GM12878 (cell line): ENCODE measurements around the gene RUNX3. TPM values are rescaled to one million over a fixed set of nuclear protein-coding genes. Genes with fewer than 3 reads are reported as not detected.
A peak's percentile ranks its signal among the peaks of the same experiment; 100 is the strongest.

Experiments
- BACH1 ChIP-seq: fragments of 450-650 bp; IDR thresholded peaks from 2 replicates; pipeline ENCODE4 v1.6.1; 2017; ENCODE audit warnings: mild to moderate bottlenecking, borderline replicate concordance
- BCL11A ChIP-seq: IDR thresholded peaks from 2 replicates; pipeline ENCODE4 v1.6.1; 2011; ENCODE audit warnings: low read depth, low read length
- CBFB ChIP-seq: IDR thresholded peaks from 2 replicates; pipeline ENCODE4 v1.6.1; 2016; ENCODE audit warnings: antibody characterized with exemption, low read depth
- ETV6 ChIP-seq, 2 experiments: fragments of 450-650 bp in 1 of 2; IDR thresholded peaks in 1 of 2; conservative IDR thresholded peaks in 1 of 2; 2 replicates each; pipeline ENCODE4 v1.6.1; 2014; ENCODE audit warnings: antibody characterized with exemption in 1 of 2, borderline replicate concordance in 1 of 2, low read depth in 1 of 2, mild to moderate bottlenecking in 1 of 2, moderate library complexity in 1 of 2
- GATAD2B ChIP-seq: fragments of 450-650 bp; conservative IDR thresholded peaks from 2 replicates; pipeline ENCODE4 v1.6.1; 2017; ENCODE audit warnings: low read depth, mild to moderate bottlenecking, moderate library complexity
- HDAC2 ChIP-seq: fragments of 200-600 bp; sonication (generic); IDR thresholded peaks from 2 replicates; pipeline ENCODE4 v1.6.1; 2017
- IKZF2 ChIP-seq, 2 experiments: fragments of 450-650 bp; IDR thresholded peaks; 2 replicates each; pipeline ENCODE4 v1.6.1; 2017; ENCODE audit warnings: mild to moderate bottlenecking in 2 of 2, moderate library complexity in 2 of 2
- NFYB ChIP-seq: IDR thresholded peaks from 2 replicates; pipeline ENCODE4 v1.6.1; 2011; ENCODE audit warnings: low read depth, mild to moderate bottlenecking, low read length, improper control_type of control experiment, moderate library complexity; ENCODE audit not compliant: insufficient read depth
- POLR2A ChIP-seq: IDR thresholded peaks from 2 replicates; pipeline ENCODE4 v1.6.1; 2011; ENCODE audit warnings: low read depth, mild to moderate bottlenecking, low read length
- RAD21 ChIP-seq: IDR thresholded peaks from 2 replicates; pipeline ENCODE4 v1.6.1; 2011; ENCODE audit warnings: mild to moderate bottlenecking, low read depth, low read length, moderate library complexity; ENCODE audit not compliant: insufficient read depth
- RBBP5 ChIP-seq: fragments of 200-600 bp; sonication (generic); conservative IDR thresholded peaks from 2 replicates; pipeline ENCODE4 v1.6.1; 2016
- SIN3A ChIP-seq: IDR thresholded peaks from 2 replicates; pipeline ENCODE4 v1.6.1; 2012; ENCODE audit warnings: low read depth, low read length, improper control_type of control experiment
- STAT3 ChIP-seq: IDR thresholded peaks from 2 replicates; pipeline ENCODE4 v1.6.1; 2011; ENCODE audit warnings: low read depth, low read length, improper control_type of control experiment
- TCF7 ChIP-seq: IDR thresholded peaks from 2 replicates; pipeline ENCODE4 v1.6.1; 2014; ENCODE audit warnings: antibody characterized with exemption, borderline replicate concordance
- YBX1 ChIP-seq: fragments of 450-650 bp; IDR thresholded peaks from 2 replicates; pipeline ENCODE4 v1.6.1; 2016; ENCODE audit warnings: antibody characterized with exemption
- ZNF207 ChIP-seq: fragments of 450-650 bp; IDR thresholded peaks from 2 replicates; pipeline ENCODE4 v1.6.1; 2014; ENCODE audit warnings: antibody characterized with exemption, mild to moderate bottlenecking, borderline replicate concordance
- polyA plus RNA-seq, 11 experiments: library from polyadenylated mRNA; depleted of rRNA in 4 of 11; unstranded in 6 of 11; stranded (reverse) in 5 of 11; fragments of >200 nt; fragmentation: Nextera tagmentation in 4 of 11; fragmentation: Illumina TruSeq in 1 of 11; extraction: Ambion mirVana in 4 of 11; extraction: Trizol in 1 of 11; gene quantifications; 1 replicate in 1 of 11; 2 replicates in 10 of 11; pipeline versions ENCODE4 v1.2.1 to v1.2.3, GENCODE V29; 2011 to 2016; ENCODE audit warnings: inconsistent platforms in 2 of 11, missing spikeins in 2 of 11, low read depth in 1 of 11
- total RNA-seq, 4 experiments: library from RNA; depleted of rRNA in 3 of 4; stranded (reverse); fragments of >200 nt in 3 of 4; fragmentation: Illumina TruSeq in 1 of 4; extraction: Trizol in 1 of 4; gene quantifications; 2 replicates each; pipeline versions ENCODE4 v1.2.1 to v1.2.3, GENCODE V29; 2013 to 2021
- TF ChIP-seq, protein P1 (sequence below): fragments of 450-650 bp; IDR thresholded peaks from 2 replicates; pipeline ENCODE4 v1.6.1; 2017; ENCODE audit warnings: mild to moderate bottlenecking, low read depth, inconsistent platforms; ENCODE audit not compliant: poor library complexity, severe bottlenecking
- TF ChIP-seq, protein P2 (sequence below): fragments of 450-650 bp; IDR thresholded peaks from 2 replicates; pipeline ENCODE4 v1.6.1; 2017; ENCODE audit warnings: mild to moderate bottlenecking, moderate library complexity
- TF ChIP-seq, protein P3 (sequence below): fragments of 450-650 bp; conservative IDR thresholded peaks from 2 replicates; pipeline ENCODE4 v1.6.1; 2017; ENCODE audit warnings: mild to moderate bottlenecking, moderate library complexity
- TF ChIP-seq, protein P4 (sequence below): fragments of 450-650 bp; IDR thresholded peaks from 2 replicates; pipeline ENCODE4 v1.6.1; 2017; ENCODE audit warnings: antibody characterized with exemption, mild to moderate bottlenecking, moderate library complexity

Gene RUNX3
- total and polyA plus RNA-seq, 10 of the 15 experiments (the other 5 are each of a cell fraction or from before 2014, with no cell fraction given): 19.0 to 151 (median 31.4) TPM

DNA sequence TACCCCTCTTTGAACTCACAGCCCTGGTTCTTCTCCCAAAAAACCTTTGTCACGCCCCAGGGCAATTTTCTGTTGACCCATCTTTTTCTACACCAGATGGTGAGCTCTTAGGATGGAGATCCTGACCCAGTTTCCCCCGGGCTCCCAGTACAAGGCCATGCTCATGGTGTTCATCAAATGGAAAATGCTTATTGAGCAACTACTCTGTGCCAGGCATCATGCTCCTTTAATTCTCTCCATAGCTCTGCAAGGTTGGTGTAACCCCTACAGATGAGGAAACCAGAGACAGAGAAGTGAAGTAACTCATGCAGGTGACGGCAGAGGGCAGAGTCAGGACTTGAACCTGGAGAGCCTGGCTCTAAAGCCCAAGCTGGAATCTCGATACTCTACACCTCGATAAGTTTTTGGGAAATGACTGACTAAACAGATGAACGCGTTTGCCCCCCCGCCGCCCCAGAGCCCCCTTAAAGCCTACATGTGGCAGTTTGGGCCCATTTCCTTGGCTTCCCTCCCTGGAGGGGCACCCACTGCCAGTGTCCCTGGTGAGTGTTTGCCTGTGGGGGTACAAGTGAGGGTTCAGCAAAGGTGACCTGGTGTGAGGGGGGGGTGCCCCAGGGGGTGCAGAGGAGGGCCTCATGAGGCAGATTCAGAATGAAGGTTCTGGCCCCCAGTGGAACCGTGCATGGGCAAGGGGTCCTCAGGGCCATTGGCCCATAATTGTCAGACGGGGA, 30.2 kb upstream of the RUNX3 start (continued):
- TF ChIP-seq BACH1 (no peak), NFYB (no peak), ETV6 (conservative IDR thresholded peaks at IDR 0.05 in 1 of 2, IDR thresholded peaks at IDR 0.05 in 1 of 2; ENCODE audit: borderline replicate concordance in 1 of 2, low read depth in 1 of 2) (no peak), CBFB (no peak), ZNF207 (no peak), BCL11A (no peak), POLR2A (no peak), TCF7 (no peak), IKZF2 (IDR thresholded peaks at IDR 0.05) (peak in 1 of 2 experiments; percentile 41; a peak in 1 of 4 replicates), SIN3A (no peak), GATAD2B (0 out of 2 replicates have a peak, but pooled peaks have one; percentile 16), RBBP5 (no peak), YBX1 (no peak), HDAC2 (no peak), RAD21 (peak; percentile 9; the same call in 1 of the 2 replicates), STAT3 (no peak)
- TF ChIP-seq, protein P1, sequence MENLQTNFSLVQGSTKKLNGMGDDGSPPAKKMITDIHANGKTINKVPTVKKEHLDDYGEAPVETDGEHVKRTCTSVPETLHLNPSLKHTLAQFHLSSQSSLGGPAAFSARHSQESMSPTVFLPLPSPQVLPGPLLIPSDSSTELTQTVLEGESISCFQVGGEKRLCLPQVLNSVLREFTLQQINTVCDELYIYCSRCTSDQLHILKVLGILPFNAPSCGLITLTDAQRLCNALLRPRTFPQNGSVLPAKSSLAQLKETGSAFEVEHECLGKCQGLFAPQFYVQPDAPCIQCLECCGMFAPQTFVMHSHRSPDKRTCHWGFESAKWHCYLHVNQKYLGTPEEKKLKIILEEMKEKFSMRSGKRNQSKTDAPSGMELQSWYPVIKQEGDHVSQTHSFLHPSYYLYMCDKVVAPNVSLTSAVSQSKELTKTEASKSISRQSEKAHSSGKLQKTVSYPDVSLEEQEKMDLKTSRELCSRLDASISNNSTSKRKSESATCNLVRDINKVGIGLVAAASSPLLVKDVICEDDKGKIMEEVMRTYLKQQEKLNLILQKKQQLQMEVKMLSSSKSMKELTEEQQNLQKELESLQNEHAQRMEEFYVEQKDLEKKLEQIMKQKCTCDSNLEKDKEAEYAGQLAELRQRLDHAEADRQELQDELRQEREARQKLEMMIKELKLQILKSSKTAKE: peak; percentile 41
- TF ChIP-seq, protein P2, sequence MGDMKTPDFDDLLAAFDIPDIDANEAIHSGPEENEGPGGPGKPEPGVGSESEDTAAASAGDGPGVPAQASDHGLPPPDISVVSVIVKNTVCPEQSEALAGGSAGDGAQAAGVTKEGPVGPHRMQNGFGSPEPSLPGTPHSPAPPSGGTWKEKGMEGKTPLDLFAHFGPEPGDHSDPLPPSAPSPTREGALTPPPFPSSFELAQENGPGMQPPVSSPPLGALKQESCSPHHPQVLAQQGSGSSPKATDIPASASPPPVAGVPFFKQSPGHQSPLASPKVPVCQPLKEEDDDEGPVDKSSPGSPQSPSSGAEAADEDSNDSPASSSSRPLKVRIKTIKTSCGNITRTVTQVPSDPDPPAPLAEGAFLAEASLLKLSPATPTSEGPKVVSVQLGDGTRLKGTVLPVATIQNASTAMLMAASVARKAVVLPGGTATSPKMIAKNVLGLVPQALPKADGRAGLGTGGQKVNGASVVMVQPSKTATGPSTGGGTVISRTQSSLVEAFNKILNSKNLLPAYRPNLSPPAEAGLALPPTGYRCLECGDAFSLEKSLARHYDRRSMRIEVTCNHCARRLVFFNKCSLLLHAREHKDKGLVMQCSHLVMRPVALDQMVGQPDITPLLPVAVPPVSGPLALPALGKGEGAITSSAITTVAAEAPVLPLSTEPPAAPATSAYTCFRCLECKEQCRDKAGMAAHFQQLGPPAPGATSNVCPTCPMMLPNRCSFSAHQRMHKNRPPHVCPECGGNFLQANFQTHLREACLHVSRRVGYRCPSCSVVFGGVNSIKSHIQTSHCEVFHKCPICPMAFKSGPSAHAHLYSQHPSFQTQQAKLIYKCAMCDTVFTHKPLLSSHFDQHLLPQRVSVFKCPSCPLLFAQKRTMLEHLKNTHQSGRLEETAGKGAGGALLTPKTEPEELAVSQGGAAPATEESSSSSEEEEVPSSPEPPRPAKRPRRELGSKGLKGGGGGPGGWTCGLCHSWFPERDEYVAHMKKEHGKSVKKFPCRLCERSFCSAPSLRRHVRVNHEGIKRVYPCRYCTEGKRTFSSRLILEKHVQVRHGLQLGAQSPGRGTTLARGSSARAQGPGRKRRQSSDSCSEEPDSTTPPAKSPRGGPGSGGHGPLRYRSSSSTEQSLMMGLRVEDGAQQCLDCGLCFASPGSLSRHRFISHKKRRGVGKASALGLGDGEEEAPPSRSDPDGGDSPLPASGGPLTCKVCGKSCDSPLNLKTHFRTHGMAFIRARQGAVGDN: peak; percentile 27; the same call in 1 of the 2 replicates
- TF ChIP-seq, protein P3, sequence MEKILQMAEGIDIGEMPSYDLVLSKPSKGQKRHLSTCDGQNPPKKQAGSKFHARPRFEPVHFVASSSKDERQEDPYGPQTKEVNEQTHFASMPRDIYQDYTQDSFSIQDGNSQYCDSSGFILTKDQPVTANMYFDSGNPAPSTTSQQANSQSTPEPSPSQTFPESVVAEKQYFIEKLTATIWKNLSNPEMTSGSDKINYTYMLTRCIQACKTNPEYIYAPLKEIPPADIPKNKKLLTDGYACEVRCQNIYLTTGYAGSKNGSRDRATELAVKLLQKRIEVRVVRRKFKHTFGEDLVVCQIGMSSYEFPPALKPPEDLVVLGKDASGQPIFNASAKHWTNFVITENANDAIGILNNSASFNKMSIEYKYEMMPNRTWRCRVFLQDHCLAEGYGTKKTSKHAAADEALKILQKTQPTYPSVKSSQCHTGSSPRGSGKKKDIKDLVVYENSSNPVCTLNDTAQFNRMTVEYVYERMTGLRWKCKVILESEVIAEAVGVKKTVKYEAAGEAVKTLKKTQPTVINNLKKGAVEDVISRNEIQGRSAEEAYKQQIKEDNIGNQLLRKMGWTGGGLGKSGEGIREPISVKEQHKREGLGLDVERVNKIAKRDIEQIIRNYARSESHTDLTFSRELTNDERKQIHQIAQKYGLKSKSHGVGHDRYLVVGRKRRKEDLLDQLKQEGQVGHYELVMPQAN: peak; percentile 34; the same call in 1 of the 2 replicates
- TF ChIP-seq, protein P4, sequence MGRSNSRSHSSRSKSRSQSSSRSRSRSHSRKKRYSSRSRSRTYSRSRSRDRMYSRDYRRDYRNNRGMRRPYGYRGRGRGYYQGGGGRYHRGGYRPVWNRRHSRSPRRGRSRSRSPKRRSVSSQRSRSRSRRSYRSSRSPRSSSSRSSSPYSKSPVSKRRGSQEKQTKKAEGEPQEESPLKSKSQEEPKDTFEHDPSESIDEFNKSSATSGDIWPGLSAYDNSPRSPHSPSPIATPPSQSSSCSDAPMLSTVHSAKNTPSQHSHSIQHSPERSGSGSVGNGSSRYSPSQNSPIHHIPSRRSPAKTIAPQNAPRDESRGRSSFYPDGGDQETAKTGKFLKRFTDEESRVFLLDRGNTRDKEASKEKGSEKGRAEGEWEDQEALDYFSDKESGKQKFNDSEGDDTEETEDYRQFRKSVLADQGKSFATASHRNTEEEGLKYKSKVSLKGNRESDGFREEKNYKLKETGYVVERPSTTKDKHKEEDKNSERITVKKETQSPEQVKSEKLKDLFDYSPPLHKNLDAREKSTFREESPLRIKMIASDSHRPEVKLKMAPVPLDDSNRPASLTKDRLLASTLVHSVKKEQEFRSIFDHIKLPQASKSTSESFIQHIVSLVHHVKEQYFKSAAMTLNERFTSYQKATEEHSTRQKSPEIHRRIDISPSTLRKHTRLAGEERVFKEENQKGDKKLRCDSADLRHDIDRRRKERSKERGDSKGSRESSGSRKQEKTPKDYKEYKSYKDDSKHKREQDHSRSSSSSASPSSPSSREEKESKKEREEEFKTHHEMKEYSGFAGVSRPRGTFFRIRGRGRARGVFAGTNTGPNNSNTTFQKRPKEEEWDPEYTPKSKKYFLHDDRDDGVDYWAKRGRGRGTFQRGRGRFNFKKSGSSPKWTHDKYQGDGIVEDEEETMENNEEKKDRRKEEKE: no peak
